ENCODE results near the gene DCAF11.

GRCh38 chr14:24100982-24101494, 13.5 kb upstream of the DCAF11 start:
- TF ChIP-seq CTCF (tag by site-specific recombination; IDR thresholded peaks at IDR 0.05) (no peak), KLF8 (tag by site-specific recombination; IDR thresholded peaks at IDR 0.05) (no peak), TCF7L2 (IDR thresholded peaks at IDR 0.05; ENCODE audit: borderline replicate concordance, low read depth, low read length) (no peak), ZNF549 (tag by site-specific recombination; IDR thresholded peaks at IDR 0.05) (no peak), ZNF660 (tag by site-specific recombination; IDR thresholded peaks at IDR 0.05) (no peak), ZNF292 (tag by site-specific recombination; IDR thresholded peaks at IDR 0.05; ENCODE audit: borderline replicate concordance, low read depth) (no peak), ZNF830 (tag by site-specific recombination; IDR thresholded peaks at IDR 0.05; ENCODE audit: low read depth) (no peak), REST (tag by site-specific recombination; IDR thresholded peaks at IDR 0.05) (no peak), ZBTB10 (tag by site-specific recombination; IDR thresholded peaks at IDR 0.05) (no peak), ZNF776 (tag by site-specific recombination; IDR thresholded peaks at IDR 0.05; ENCODE audit: borderline replicate concordance) (no peak), ZNF24 (tag by site-specific recombination; IDR thresholded peaks at IDR 0.05) (no peak), ZNF404 (tag by site-specific recombination; IDR thresholded peaks at IDR 0.05) (no peak)
- TF ChIP-seq, protein P1, sequence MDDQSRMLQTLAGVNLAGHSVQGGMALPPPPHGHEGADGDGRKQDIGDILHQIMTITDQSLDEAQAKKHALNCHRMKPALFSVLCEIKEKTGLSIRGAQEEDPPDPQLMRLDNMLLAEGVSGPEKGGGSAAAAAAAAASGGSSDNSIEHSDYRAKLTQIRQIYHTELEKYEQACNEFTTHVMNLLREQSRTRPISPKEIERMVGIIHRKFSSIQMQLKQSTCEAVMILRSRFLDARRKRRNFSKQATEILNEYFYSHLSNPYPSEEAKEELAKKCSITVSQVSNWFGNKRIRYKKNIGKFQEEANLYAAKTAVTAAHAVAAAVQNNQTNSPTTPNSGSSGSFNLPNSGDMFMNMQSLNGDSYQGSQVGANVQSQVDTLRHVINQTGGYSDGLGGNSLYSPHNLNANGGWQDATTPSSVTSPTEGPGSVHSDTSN (CRISPR knock-in tag; IDR thresholded peaks at IDR 0.05) = no peak
- TF ChIP-seq, protein P2, sequence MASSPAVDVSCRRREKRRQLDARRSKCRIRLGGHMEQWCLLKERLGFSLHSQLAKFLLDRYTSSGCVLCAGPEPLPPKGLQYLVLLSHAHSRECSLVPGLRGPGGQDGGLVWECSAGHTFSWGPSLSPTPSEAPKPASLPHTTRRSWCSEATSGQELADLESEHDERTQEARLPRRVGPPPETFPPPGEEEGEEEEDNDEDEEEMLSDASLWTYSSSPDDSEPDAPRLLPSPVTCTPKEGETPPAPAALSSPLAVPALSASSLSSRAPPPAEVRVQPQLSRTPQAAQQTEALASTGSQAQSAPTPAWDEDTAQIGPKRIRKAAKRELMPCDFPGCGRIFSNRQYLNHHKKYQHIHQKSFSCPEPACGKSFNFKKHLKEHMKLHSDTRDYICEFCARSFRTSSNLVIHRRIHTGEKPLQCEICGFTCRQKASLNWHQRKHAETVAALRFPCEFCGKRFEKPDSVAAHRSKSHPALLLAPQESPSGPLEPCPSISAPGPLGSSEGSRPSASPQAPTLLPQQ (tag by site-specific recombination; IDR thresholded peaks at IDR 0.05) = no peak
